NCI-H1417 treated with DMSO at 0.1 percent for 48 hours (cell line): Measurements from ENCODE around the gene TRHDE.
A peak's percentile ranks its signal among the peaks of the same experiment; 100 is the strongest.

Experiments used
- DNase-seq: peaks from one replicate; lab custom pipeline; 2025; lab: John Stamatoyannopoulos, UW

Gene TRHDE

GRCh38 chr12:72444566-72444965 lies 172.4 kb downstream of the TRHDE start:
- DNase-seq = no peak

- DNase-seq = no peak
These were observed 175.9 kb downstream of the TRHDE start for GRCh38 chr12:72448089-72448488.

GRCh38 chr12:72448805-72449204 lies 176.6 kb downstream of the TRHDE start:
- DNase-seq = no peak

- no peak for DNase-seq
These were observed 180.9 kb downstream of the TRHDE start for GRCh38 chr12:72453066-72453465.

GRCh38 chr12:72453550-72453949 lies 181.4 kb downstream of the TRHDE start:
- no peak for DNase-seq

GRCh38 chr12:72464471-72464870 lies 192.3 kb downstream of the TRHDE start:
- DNase-seq = no peak

GRCh38 chr12:72465155-72465554 lies 193.0 kb downstream of the TRHDE start:
- DNase-seq = no peak

GRCh38 chr12:72465940-72466630 lies 193.9 kb downstream of the TRHDE start:
- no peak for DNase-seq

- DNase-seq = no peak
These were observed 195.8 kb downstream of the TRHDE start for GRCh38 chr12:72467985-72468384.

- no peak for DNase-seq
These were observed 196.3 kb downstream of the TRHDE start for GRCh38 chr12:72468505-72468904.

GRCh38 chr12:72471806-72472205 lies 199.6 kb downstream of the TRHDE start:
- no peak for DNase-seq

- no peak for DNase-seq
These were observed 200.2 kb downstream of the TRHDE start for GRCh38 chr12:72472350-72472749.

GRCh38 chr12:72476301-72476700 lies 204.1 kb downstream of the TRHDE start:
- DNase-seq = no peak

GRCh38 chr12:72485017-72485701 lies 213.0 kb downstream of the TRHDE start:
- DNase-seq = no peak

GRCh38 chr12:72491426-72491825 lies 219.3 kb downstream of the TRHDE start:
- no peak for DNase-seq

- DNase-seq = no peak
These were observed 221.2 kb downstream of the TRHDE start for GRCh38 chr12:72493407-72493806.

GRCh38 chr12:72498354-72498753 lies 226.2 kb downstream of the TRHDE start:
- no peak for DNase-seq

- no peak for DNase-seq
These were observed 227.1 kb downstream of the TRHDE start for GRCh38 chr12:72499244-72499643.

GRCh38 chr12:72502546-72502945 lies 230.4 kb downstream of the TRHDE start:
- DNase-seq = peak; percentile 19

GRCh38 chr12:72505227-72505626 lies 233.1 kb downstream of the TRHDE start:
- DNase-seq = no peak

GRCh38 chr12:72509891-72510290 lies 237.7 kb downstream of the TRHDE start:
- DNase-seq = no peak

GRCh38 chr12:72510772-72511171 lies 238.6 kb downstream of the TRHDE start:
- DNase-seq = no peak

GRCh38 chr12:72511498-72511897 lies 239.3 kb downstream of the TRHDE start:
- DNase-seq = no peak

- no peak for DNase-seq
These were observed 239.7 kb downstream of the TRHDE start for GRCh38 chr12:72511906-72512305.
